ENCODE measurements around the gene DIDO1. TPM values are rescaled to one million over a fixed set of nuclear protein-coding genes. Genes with fewer than 3 reads are reported as not detected.
A peak's percentile ranks its signal among the peaks of the same experiment; 100 is the strongest.

The DIDO1 gene
- total and polyA plus RNA-seq, 2 of the 13 experiments (the other 11 are each of a cell fraction or from before 2014, with no cell fraction given), result 75.0 to 75.1 TPM

GRCh38 chr20:62968378-62969178, 42.3 kb upstream of the DIDO1 start (continued):
- TF ChIP-seq KAT2B (IDR thresholded peaks at IDR 0.05; ENCODE audit: borderline replicate concordance, low read depth, low read length) (no peak), CCAR2 (optimal IDR thresholded peaks at IDR 0.05; ENCODE audit: low read depth, low read length) (no peak), ATF7 (IDR thresholded peaks at IDR 0.05) (no peak), ATF7 (CRISPR knock-in tag; IDR thresholded peaks at IDR 0.05) (peak; percentile 57; the same call in 1 of the 2 replicates), PTBP1 (IDR thresholded peaks at IDR 0.05; ENCODE audit: low read depth, low read length, poor library complexity, severe bottlenecking) (no peak), RXRB (CRISPR knock-in tag; IDR thresholded peaks at IDR 0.05; ENCODE audit: borderline replicate concordance) (no peak), FOXO4 (CRISPR knock-in tag; conservative IDR thresholded peaks at IDR 0.05) (no peak), YY1 (IDR thresholded peaks at IDR 0.05; ENCODE audit: insufficient read depth, insufficient replicate concordance, low read depth, low read length) (no peak), SUZ12 (IDR thresholded peaks at IDR 0.05; ENCODE audit: low read depth, low read length) (no peak), ZNF180 (CRISPR knock-in tag; IDR thresholded peaks at IDR 0.05; ENCODE audit: borderline replicate concordance, low read depth) (peak; percentile 73; the same call in 1 of the 2 replicates), ZBTB46 (CRISPR knock-in tag; IDR thresholded peaks at IDR 0.05; ENCODE audit: borderline replicate concordance) (no peak), NFYC (CRISPR knock-in tag; IDR thresholded peaks at IDR 0.05) (no peak), SSRP1 (CRISPR knock-in tag; IDR thresholded peaks at IDR 0.05) (no peak), RBM39 (IDR thresholded peaks at IDR 0.05; ENCODE audit: low read depth, low read length, poor library complexity, severe bottlenecking) (no peak), TEF (CRISPR knock-in tag; IDR thresholded peaks at IDR 0.05) (no peak), KAT7 (CRISPR knock-in tag; IDR thresholded peaks at IDR 0.05; ENCODE audit: borderline replicate concordance) (no peak), TOPORS (CRISPR knock-in tag; IDR thresholded peaks at IDR 0.05) (peak; percentile 61; the same call in 1 of the 2 replicates), ZNF24 (IDR thresholded peaks at IDR 0.05) (no peak), ZNF33B (CRISPR knock-in tag; IDR thresholded peaks at IDR 0.05) (peak; percentile 79; the same call in 1 of the 2 replicates), BHLHE40 (IDR thresholded peaks at IDR 0.05; ENCODE audit: low read length) (no peak), SRF (IDR thresholded peaks at IDR 0.05; ENCODE audit: low read depth, low read length) (no peak), ZNF260 (CRISPR knock-in tag; IDR thresholded peaks at IDR 0.05; ENCODE audit: borderline replicate concordance, low read depth) (no peak), ELF1 (CRISPR knock-in tag; IDR thresholded peaks at IDR 0.05) (no peak)
- TF ChIP-seq, protein P1, sequence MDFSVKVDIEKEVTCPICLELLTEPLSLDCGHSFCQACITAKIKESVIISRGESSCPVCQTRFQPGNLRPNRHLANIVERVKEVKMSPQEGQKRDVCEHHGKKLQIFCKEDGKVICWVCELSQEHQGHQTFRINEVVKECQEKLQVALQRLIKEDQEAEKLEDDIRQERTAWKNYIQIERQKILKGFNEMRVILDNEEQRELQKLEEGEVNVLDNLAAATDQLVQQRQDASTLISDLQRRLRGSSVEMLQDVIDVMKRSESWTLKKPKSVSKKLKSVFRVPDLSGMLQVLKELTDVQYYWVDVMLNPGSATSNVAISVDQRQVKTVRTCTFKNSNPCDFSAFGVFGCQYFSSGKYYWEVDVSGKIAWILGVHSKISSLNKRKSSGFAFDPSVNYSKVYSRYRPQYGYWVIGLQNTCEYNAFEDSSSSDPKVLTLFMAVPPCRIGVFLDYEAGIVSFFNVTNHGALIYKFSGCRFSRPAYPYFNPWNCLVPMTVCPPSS (IDR thresholded peaks at IDR 0.05), result no peak
- TF ChIP-seq, protein P2, sequence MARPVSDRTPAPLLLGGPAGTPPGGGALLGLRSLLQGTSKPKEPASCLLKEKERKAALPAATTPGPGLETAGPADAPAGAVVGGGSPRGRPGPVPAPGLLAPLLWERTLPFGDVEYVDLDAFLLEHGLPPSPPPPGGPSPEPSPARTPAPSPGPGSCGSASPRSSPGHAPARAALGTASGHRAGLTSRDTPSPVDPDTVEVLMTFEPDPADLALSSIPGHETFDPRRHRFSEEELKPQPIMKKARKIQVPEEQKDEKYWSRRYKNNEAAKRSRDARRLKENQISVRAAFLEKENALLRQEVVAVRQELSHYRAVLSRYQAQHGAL (CRISPR knock-in tag; IDR thresholded peaks at IDR 0.05; ENCODE audit: not compliant biosample characterization), result no peak

All from HepG2 (cell line).